Esophagus muscularis mucosa (tissue), 4 donors: ENCODE data around the gene NFYA. TPM values are rescaled to one million over a fixed set of nuclear protein-coding genes. Genes with fewer than 3 reads are reported as not detected.
A peak's percentile ranks its signal among the peaks of the same experiment; 100 is the strongest.

Experiments
- DNase-seq: peaks from one replicate; pipeline ENCODE4 v3.0.0-alpha.2; 2017; ENCODE audit errors: extremely low spot score
- H3K27ac ChIP-seq, 4 donors: fragments of 200-600 bp; sonication (generic); replicated peaks in 1 of 4; 1 replicate in 3 of 4; 2 replicates in 1 of 4; pipeline ENCODE4 v1.5.1; 2016 to 2019; ENCODE audit warnings: mild to moderate bottlenecking in 1 of 4
- H3K27me3 ChIP-seq, 4 donors: fragments of 200-600 bp; sonication (generic); one replicate each; pipeline versions ENCODE4 v1.5.1 to v1.6.0; 2016 to 2019
- H3K36me3 ChIP-seq, 4 donors: fragments of 200-600 bp; sonication (generic); one replicate each; pipeline ENCODE4 v1.5.1; 2016 to 2019
- H3K4me1 ChIP-seq, 4 donors: fragments of 200-600 bp; sonication (generic); one replicate each; pipeline ENCODE4 v1.5.1; 2016 to 2019
- H3K4me3 ChIP-seq, 4 donors: fragments of 200-600 bp; sonication (generic); 1 replicate in 2 of 4; 2 replicates in 2 of 4; pipeline ENCODE4 v1.5.1; 2016 to 2019; ENCODE audit warnings: mild to moderate bottlenecking in 4 of 4, moderate library complexity in 1 of 4
- H3K9me3 ChIP-seq, 4 donors: fragments of 200-600 bp; sonication (generic); 1 replicate in 3 of 4; 2 replicates in 1 of 4; pipeline ENCODE4 v1.5.1; 2016 to 2019
- EP300 ChIP-seq: sonication (generic); formaldehyde crosslinking; IDR thresholded peaks from one replicate; pipeline ENCODE4 v1.6.1; 2017; ENCODE audit warnings: antibody characterized with exemption
- POLR2A ChIP-seq: fragments of 450-650 bp; IDR thresholded peaks from one replicate; pipeline ENCODE4 v1.6.1; 2017; ENCODE audit warnings: antibody characterized with exemption, moderate library complexity, mild to moderate bottlenecking, low read depth
- POLR2AphosphoS5 ChIP-seq, 2 donors: sonication (generic); formaldehyde crosslinking; IDR thresholded peaks; one replicate each; pipeline ENCODE4 v1.6.1; 2017; ENCODE audit warnings: antibody characterized with exemption in 2 of 2
- WGBS: methylation state at CpG from one replicate; pipeline ENCODE4 v1.1.5; 2018; 5-methylcytosine and 5-hydroxymethylcytosine counted together
- intact Hi-C: fragments of 100-400 bp; cut with DNase I; formaldehyde crosslinking; loops from one replicate; pipeline ENCODE4 v1.15.1; 2023
- total RNA-seq, 4 donors: library from RNA; depleted of rRNA; stranded (reverse); fragments of >200 nt; gene quantifications; one replicate each; pipeline versions ENCODE4 v1.1.0 to v1.2.1, GENCODE V29; 2016

Gene NFYA
- total RNA-seq, 4 donors from 2014 or later = 9.1 to 11.4 (median 10.5) TPM

DNA sequence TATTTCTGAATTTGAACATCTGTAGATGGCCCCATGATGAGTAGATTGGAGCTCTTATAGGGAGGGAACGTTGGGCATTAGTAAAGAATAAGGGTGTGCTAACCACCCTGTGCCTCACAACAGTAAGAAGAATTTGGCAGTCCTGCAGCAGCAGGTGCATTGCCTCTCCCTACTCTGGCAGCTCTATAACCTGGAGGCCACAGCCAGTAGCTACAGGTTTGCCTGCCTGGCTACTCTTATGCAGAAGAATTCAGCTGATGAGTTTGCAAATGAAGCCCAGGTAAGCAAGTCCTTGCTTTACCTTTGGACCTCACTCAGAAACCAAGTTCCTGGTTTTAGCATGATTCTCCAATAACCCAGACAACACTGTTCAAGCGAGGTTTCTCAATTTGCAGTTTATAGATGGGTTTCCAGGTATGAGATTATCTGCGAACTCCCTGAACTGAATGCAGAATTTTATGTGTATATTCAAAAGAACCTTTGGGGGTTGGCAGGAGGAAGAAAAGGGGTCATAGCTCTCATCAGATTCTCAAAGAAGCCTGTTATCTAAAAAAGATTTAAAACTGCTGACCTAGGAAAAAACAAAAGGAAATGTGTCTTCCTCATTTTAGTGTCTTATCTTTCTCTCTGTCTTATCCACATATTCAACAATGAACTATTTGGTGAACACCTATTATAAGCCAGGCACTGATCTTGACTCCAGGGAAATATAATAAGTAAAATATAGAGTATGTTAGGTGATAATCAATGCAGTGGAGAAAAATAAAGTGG, 62.5 kb downstream of the NFYA start:
- Histone ChIP-seq H3K4me1 (no peaks in the 10 kb centered on the region), H3K9me3 (no peaks in the 10 kb centered on the region), H3K27me3 (no peaks in the 10 kb centered on the region), H3K4me3 (no peak overlapping the region), H3K27ac (no peak overlapping the region), H3K36me3 (peaks cover 0 to 65% (median 5%) of the 10 kb centered on the region in 4 donors)
- DNase-seq = no peak
- TF ChIP-seq POLR2AphosphoS5 (IDR thresholded peaks at IDR 0.05) (no peak), POLR2A (no peak)
- intact Hi-C loops = no loop called here
- 89% methylated on average over 3 of the region's 3 CpGs for WGBS

DNA sequence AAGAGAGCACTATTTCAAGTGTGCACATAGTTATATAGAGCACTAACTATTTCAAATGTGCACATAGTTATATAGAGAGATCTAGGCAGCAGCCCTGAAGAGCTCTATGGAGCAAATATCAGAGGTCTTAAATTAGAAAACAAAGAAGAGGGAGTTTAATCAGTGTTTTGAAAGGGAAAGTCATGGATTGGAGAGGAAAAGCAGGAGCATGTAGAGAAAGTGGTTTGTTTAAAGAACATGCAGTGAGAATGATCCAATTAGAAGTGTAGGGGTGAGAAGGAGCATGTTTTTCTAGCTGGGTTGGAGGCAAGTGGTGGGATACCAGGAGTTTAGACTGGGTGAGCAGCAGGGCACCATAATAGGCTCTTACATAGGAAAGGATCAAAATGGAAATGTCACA, 64.1 kb downstream of the NFYA start:
- intact Hi-C loops = no loop called here
- no peak for TF ChIP-seq POLR2AphosphoS5 (IDR thresholded peaks at IDR 0.05)
- H3K36me3 ChIP-seq = peaks cover 0 to 75% (median 9%) of the 10 kb centered on the region in 4 donors

DNA sequence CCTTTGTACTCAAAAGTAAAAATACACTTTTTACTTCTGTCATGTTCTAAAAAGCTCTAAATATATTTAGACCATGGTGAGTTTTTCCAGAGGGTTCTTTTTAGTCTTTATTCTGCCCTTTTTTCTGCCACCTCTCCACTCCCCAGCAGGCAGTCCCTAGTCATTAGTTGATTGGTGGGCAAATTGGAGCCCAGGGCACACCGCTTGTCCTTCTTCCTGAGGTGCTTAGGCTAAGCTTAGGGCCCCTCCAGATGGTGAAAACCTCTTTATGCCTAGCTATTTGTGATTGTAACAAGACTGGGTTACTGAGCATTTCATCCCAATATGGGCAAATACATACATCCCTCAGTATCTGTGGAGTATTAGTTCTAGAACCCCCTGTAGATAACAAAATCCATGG, 75.1 kb downstream of the NFYA start:
- 100% methylated on average over 1 of the region's 1 CpG for WGBS
- peak; percentile 12 for DNase-seq
- no peaks in the 10 kb centered on the region for H3K27me3 ChIP-seq
- no peak overlapping the region for H3K4me3 ChIP-seq
- no peak overlapping the region for H3K27ac ChIP-seq
- H3K4me1 ChIP-seq = no peaks in the 10 kb centered on the region
- peaks cover 0 to 3% (median 0%) of the 10 kb centered on the region in 4 donors for H3K36me3 ChIP-seq
- TF ChIP-seq POLR2AphosphoS5 (IDR thresholded peaks at IDR 0.05) (no peak), EP300 (no peak), POLR2A (no peak)
- intact Hi-C loops = no loop called here
- no peaks in the 10 kb centered on the region for H3K9me3 ChIP-seq

More for the DNA sequence above, 64.1 kb downstream of the NFYA start:
- no peaks in the 10 kb centered on the region for H3K4me1 ChIP-seq
- H3K9me3 ChIP-seq = no peaks in the 10 kb centered on the region
- H3K27me3 ChIP-seq = no peaks in the 10 kb centered on the region
- no peak overlapping the region for H3K27ac ChIP-seq
- no peak for DNase-seq
- no peak overlapping the region for H3K4me3 ChIP-seq

Other genes starting within 250 kb of the NFYA start
- gene UNC5CL, start 33.8 kb upstream of the NFYA start, total RNA-seq = under 1 TPM; 0.33 to 0.83 (median 0.60) TPM
- not detected for gene TSPO2, start 30.5 kb upstream of the NFYA start, total RNA-seq
- gene APOBEC2, start 19.8 kb upstream of the NFYA start, total RNA-seq = 1 to 10 TPM in 1 of 4 donors, under 1 TPM in 2, not detected in 1; 0.50 to 1.0 (median 0.97) TPM
- 10 to 100 TPM; 11.9 to 19.4 (median 16.5) TPM for gene OARD1, start 618 bp upstream of the NFYA start, total RNA-seq
- gene TREML1, start 81.4 kb downstream of the NFYA start, total RNA-seq = under 1 TPM in 1 of 4 donors, not detected in 3; 0.32 TPM
- 1 to 10 TPM; 1.6 to 1.8 (median 1.6) TPM for gene TREM2, start 90.1 kb downstream of the NFYA start, total RNA-seq
- under 1 TPM in 1 of 4 donors, not detected in 3; 0.66 TPM for gene TREML2, start 128.2 kb downstream of the NFYA start, total RNA-seq
- not detected for gene TREML4, start 155.4 kb downstream of the NFYA start, total RNA-seq
- 1 to 10 TPM; 1.1 to 9.3 (median 1.2) TPM for gene TREM1, start 213.7 kb downstream of the NFYA start, total RNA-seq